SK-N-SH (cell line): ENCODE data around the gene FGF4. TPM values are rescaled to one million over a fixed set of nuclear protein-coding genes. Genes with fewer than 3 reads are reported as not detected.

Source experiments
- CTCF ChIA-PET: fragments of 300-600, 350-600 bp; formaldehyde crosslinking; extraction: SDS; loops from one replicate; lab custom pipeline; 2021; lab: Yijun Ruan, JAX
- POLR2A ChIA-PET: fragments of 350-600 bp; sonication (Branson Sonifier 250); formaldehyde crosslinking; extraction: SDS; loops from one replicate; lab custom pipeline; 2020; ENCODE audit warnings: antibody characterized with exemption, inconsistent platforms; lab: Yijun Ruan, JAX
- DNase-seq: peaks from one replicate; pipeline ENCODE4 v3.0.0; 2012
- H2AFZ ChIP-seq: fragments of 200-600 bp; sonication (generic); 2 replicates; pipeline ENCODE4 v1.8.1; 2016; ENCODE audit warnings: antibody characterized with exemption, mild to moderate bottlenecking, low read depth
- H3F3A ChIP-seq: fragments of 200-600 bp; sonication (generic); replicated peaks from 2 replicates; pipeline ENCODE3; 2016; ENCODE audit warnings: antibody characterized with exemption, mild to moderate bottlenecking; ENCODE audit not compliant: insufficient read depth
- H3K27ac ChIP-seq, 2 experiments: fragments of 200-500 bp in 1 of 2; fragments of 200-600 bp in 1 of 2; sonication (Bioruptor generic) in 1 of 2; sonication (generic), shearing (Covaris generic) in 1 of 2; 2 replicates each; pipeline versions ENCODE4 v1.5.1 to v1.6.1; 2014 to 2016; ENCODE audit warnings: low read depth in 2 of 2, inconsistent platforms in 1 of 2, low read length in 1 of 2, mild to moderate bottlenecking in 1 of 2, mixed read lengths in 1 of 2
- H3K27me3 ChIP-seq: fragments of 200-600 bp; sonication (generic), shearing (Covaris generic); 2 replicates; pipeline ENCODE4 v1.6.1; 2016; ENCODE audit warnings: mixed run types; ENCODE audit not compliant: insufficient read depth
- H3K36me3 ChIP-seq, 2 experiments: fragments of 200-500 bp in 1 of 2; fragments of 200-600 bp in 1 of 2; sonication (Bioruptor generic) in 1 of 2; sonication (generic) in 1 of 2; replicated peaks in 1 of 2; 2 replicates each; pipeline versions ENCODE3 to v1.5.1; 2014 to 2016; ENCODE audit warnings: low read length in 1 of 2, mild to moderate bottlenecking in 1 of 2; ENCODE audit not compliant: insufficient read depth in 2 of 2, control insufficient read depth in 1 of 2
- H3K4me1 ChIP-seq, 2 experiments: fragments of 200-500 bp in 1 of 2; fragments of 200-600 bp in 1 of 2; sonication (Bioruptor generic) in 1 of 2; sonication (generic), shearing (Covaris generic) in 1 of 2; 2 replicates each; pipeline versions ENCODE4 v1.5.1 to v1.6.1; 2014 to 2016; ENCODE audit warnings: low read depth in 1 of 2, low read length in 1 of 2, mixed run types in 1 of 2; ENCODE audit not compliant: insufficient read depth in 2 of 2, control insufficient read depth in 1 of 2
- H3K4me2 ChIP-seq: fragments of 200-600 bp; sonication (generic), shearing (Covaris generic); 2 replicates; pipeline ENCODE4 v1.6.1; 2017; ENCODE audit warnings: mixed run types
- H3K4me3 ChIP-seq, 2 experiments: fragments of 200-500 bp in 1 of 2; fragments of 200-600 bp in 1 of 2; sonication (Bioruptor generic) in 1 of 2; sonication (generic), shearing (Covaris generic) in 1 of 2; 2 replicates each; pipeline versions ENCODE4 v1.5.1 to v1.8.1; 2014 to 2016; ENCODE audit warnings: low read depth in 2 of 2, inconsistent platforms in 1 of 2, low read length in 1 of 2, mild to moderate bottlenecking in 1 of 2, mixed read lengths in 1 of 2, moderate library complexity in 1 of 2
- H3K79me2 ChIP-seq: fragments of 200-600 bp; sonication (generic); 2 replicates; pipeline ENCODE4 v1.8.1; 2017; ENCODE audit warnings: mild to moderate bottlenecking; ENCODE audit not compliant: insufficient read depth
- H3K9ac ChIP-seq: fragments of 200-600 bp; sonication (generic); 2 replicates; pipeline ENCODE4 v1.6.1; 2017; ENCODE audit warnings: mixed run types
- H3K9me2 ChIP-seq: fragments of 200-600 bp; sonication (generic); 2 replicates; pipeline ENCODE4 v1.6.1; 2017; ENCODE audit warnings: mixed run types
- H3K9me3 ChIP-seq: fragments of 200-600 bp; sonication (generic); 2 replicates; pipeline ENCODE4 v1.6.1; 2017; ENCODE audit warnings: mixed run types, mild to moderate bottlenecking, moderate library complexity
- H4K20me1 ChIP-seq: fragments of 200-600 bp; sonication (generic); 2 replicates; pipeline ENCODE4 v1.6.1; 2017; ENCODE audit warnings: mild to moderate bottlenecking, mixed run types; ENCODE audit not compliant: insufficient read depth
- CHD2 ChIP-seq: fragments of 150-350 bp; IDR thresholded peaks from 2 replicates; pipeline ENCODE4 v1.6.1; 2018; ENCODE audit warnings: low read length; ENCODE audit not compliant: partially characterized antibody
- ELF1 ChIP-seq: IDR thresholded peaks from 2 replicates; pipeline ENCODE4 v1.4.0; 2012
- EZH2phosphoT487 ChIP-seq: fragments of 200-600 bp; sonication (generic); IDR thresholded peaks from 2 replicates; pipeline ENCODE4 v1.6.1; 2017; ENCODE audit warnings: low read depth, mixed run types, mild to moderate bottlenecking, antibody characterized with exemption, moderate library complexity, borderline replicate concordance
- FOXJ3 ChIP-seq: sonication (generic); formaldehyde crosslinking; IDR thresholded peaks from 2 replicates; pipeline ENCODE4 v1.5.1; 2020; ENCODE audit warnings: mild to moderate bottlenecking, missing genetic modification reagents
- GABPA ChIP-seq: IDR thresholded peaks from 2 replicates; pipeline ENCODE4 v1.4.0; 2012; ENCODE audit warnings: low read depth, mild to moderate bottlenecking
- JUND ChIP-seq: IDR thresholded peaks from 2 replicates; pipeline ENCODE4 v1.4.0; 2012
- MXI1 ChIP-seq: IDR thresholded peaks from 2 replicates; pipeline ENCODE4 v1.6.1; 2012; ENCODE audit warnings: mild to moderate bottlenecking, low read depth, low read length, improper control_type of control experiment
- PBX3 ChIP-seq: IDR thresholded peaks from 2 replicates; pipeline ENCODE4; 2012
- RAD21 ChIP-seq: IDR thresholded peaks from 2 replicates; pipeline ENCODE4 v1.6.1; 2012; ENCODE audit warnings: mild to moderate bottlenecking, low read length
- RCOR1 ChIP-seq: fragments of 150-350 bp; IDR thresholded peaks from 2 replicates; pipeline ENCODE4 v1.6.1; 2017; ENCODE audit warnings: antibody characterized with exemption, low read length
- REST ChIP-seq: IDR thresholded peaks from 2 replicates; pipeline ENCODE4 v1.6.1; 2012; ENCODE audit warnings: mild to moderate bottlenecking, low read depth, low read length, moderate library complexity
- RXRA ChIP-seq: IDR thresholded peaks from 2 replicates; pipeline ENCODE4 v1.4.0; 2012; ENCODE audit warnings: low read depth, mild to moderate bottlenecking, borderline replicate concordance
- SIN3A ChIP-seq: IDR thresholded peaks from 2 replicates; pipeline ENCODE4 v1.6.1; 2012; ENCODE audit warnings: low read depth, mild to moderate bottlenecking, low read length, moderate library complexity, borderline replicate concordance
- SMC3 ChIP-seq: IDR thresholded peaks from 2 replicates; pipeline ENCODE4 v1.6.1; 2012; ENCODE audit warnings: low read depth, low read length, improper control_type of control experiment
- WGBS: methylation state at CpG from one replicate; pipeline ENCODE4 v1.1.6; 2017; ENCODE audit warnings: low lambda C conversion rate; 5-methylcytosine and 5-hydroxymethylcytosine counted together
- polyA plus RNA-seq, 3 experiments: library from polyadenylated mRNA; depleted of rRNA; stranded (reverse); fragments of >200 nt; gene quantifications; 2 replicates each; pipeline ENCODE4 v1.2.3, GENCODE V29; 2012

FGF4 gene
- polyA plus RNA-seq, 1 of the 3 experiments (the other 2 are of a cell fraction) = not detected

GRCh38 chr11:69748637-69749036 lies 26.5 kb downstream of the FGF4 start (continued):
- TF ChIP-seq ELF1 = no peak
- no peak for TF ChIP-seq CHD2
- no peak for TF ChIP-seq RAD21
- no peak for TF ChIP-seq REST
- TF ChIP-seq JUND = no peak
- TF ChIP-seq PBX3 = no peak
- TF ChIP-seq FOXJ3 (CRISPR knock-in tag) = no peak
- TF ChIP-seq SMC3 = no peak
- no peak for TF ChIP-seq RXRA
- TF ChIP-seq SIN3A = no peak
- no peak for TF ChIP-seq GABPA

- H3K9me3 ChIP-seq = no peaks in the 10 kb centered on the region
- H2AFZ ChIP-seq = no peak overlapping the region
Observed at GRCh38 chr11:69746752-69747742, 28.1 kb downstream of the FGF4 start.

More at GRCh38 chr11:69746752-69747742, 28.1 kb downstream of the FGF4 start:
- Histone ChIP-seq H3K4me1 (no peaks in the 10 kb centered on the region), H3K79me2 (no peaks in the 10 kb centered on the region), H3K36me3 (no peaks in the 10 kb centered on the region), H3K9me2 (no peaks in the 10 kb centered on the region), H3F3A (no peaks in the 10 kb centered on the region), H3K9ac (no peak overlapping the region), H3K27ac (no peak overlapping the region), H3K4me3 (no peak overlapping the region), H4K20me1 (no peaks in the 10 kb centered on the region), H3K27me3 (no peaks in the 10 kb centered on the region), H3K4me2 (no peak overlapping the region)
- WGBS = 79% methylated on average over 26 of the region's 29 CpGs
- ChIA-PET CTCF (interaction anchor here (1.4 kb wide), 1 partner anchor 141 kb away, joined by 4 read pairs; no protein-coding TSS in a partner anchor), POLR2A (no interaction called here)
- DNase-seq = no peak
- TF ChIP-seq EZH2phosphoT487 = no peak
- no peak for TF ChIP-seq MXI1
- no peak for TF ChIP-seq SMC3
- TF ChIP-seq RCOR1 = no peak
